ENCODE data around the gene DOCK4. TPM values are rescaled to one million over a fixed set of nuclear protein-coding genes. Genes with fewer than 3 reads are reported as not detected.

The DOCK4 gene
- polyA plus RNA-seq, 1 donor (not counting 4 experiments of a cell fraction or from before 2014, with no cell fraction given) = 13.9 TPM

DNA sequence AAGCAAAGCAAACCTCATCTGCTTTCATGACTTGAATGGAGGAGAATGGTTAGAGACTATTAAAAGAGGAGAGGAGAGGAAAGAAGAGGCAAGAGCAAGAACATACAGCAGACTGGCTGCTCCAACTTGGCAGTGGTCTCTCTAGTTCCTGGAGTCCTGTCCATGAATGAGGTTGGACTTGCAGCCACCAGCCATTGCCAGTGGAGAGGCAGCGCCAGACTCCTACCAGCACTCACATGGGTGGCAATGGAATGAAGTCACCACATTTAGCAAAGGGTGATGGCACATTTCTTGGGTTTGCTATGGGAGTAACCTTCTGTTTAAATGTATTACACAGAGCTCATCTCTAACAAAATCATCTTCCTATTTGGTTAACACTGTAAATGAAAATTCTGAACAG lies 386.1 kb downstream of the DOCK4 start:
- DNase-seq (ENCODE audit: low read depth, low spot score) = no peak

DNA sequence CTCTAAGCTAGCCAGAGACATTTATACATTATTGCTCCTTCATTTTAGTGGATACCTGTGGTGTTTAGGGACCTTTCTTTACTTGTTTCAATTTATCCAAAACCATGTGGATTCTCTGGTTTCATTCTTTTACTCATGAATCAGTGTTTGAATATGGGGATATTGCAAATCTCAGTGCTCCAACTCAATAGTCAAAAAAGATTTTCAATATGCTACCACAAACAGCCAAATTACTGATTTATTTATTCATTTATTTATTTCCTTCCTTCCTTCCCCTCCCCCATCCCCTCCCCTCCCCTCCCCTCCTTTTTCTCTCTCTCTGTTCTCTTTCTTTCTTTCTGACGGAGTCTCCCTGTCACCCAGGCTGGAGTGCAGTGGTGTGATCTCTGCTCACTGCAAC lies 390.8 kb downstream of the DOCK4 start:
- dilution Hi-C loops (cut with MboI; ENCODE audit: extremely low pct_ligation_motif_present, low sequenced_read_pairs) = no loop called here
- H3K4me2 ChIP-seq (ENCODE audit: control insufficient read depth, extremely low read depth, insufficient read depth, low read depth, low read length) = no peak overlapping the region
- no peaks in the 10 kb centered on the region for H4K20me1 ChIP-seq (ENCODE audit: control insufficient read depth, extremely low read depth, insufficient read depth, low read length)
- no peaks in the 10 kb centered on the region for H3K79me2 ChIP-seq (ENCODE audit: control insufficient read depth, insufficient read depth, low read length)
- DNase-seq (ENCODE audit: low read depth, low spot score) = no peak
- no peak overlapping the region for H3K27ac ChIP-seq (ENCODE audit: control insufficient read depth, insufficient read depth, low read length)
- H3K4me3 ChIP-seq (ENCODE audit: control insufficient read depth in 2 of 3, extremely low read depth in 1 of 3, insufficient read depth in 2 of 3, low read depth in 1 of 3, low read length in 3 of 3) = no peak overlapping the region
- no peak for TF ChIP-seq EZH2 (IDR thresholded peaks at IDR 0.05; ENCODE audit: low read length)
- TF ChIP-seq, protein P1, sequence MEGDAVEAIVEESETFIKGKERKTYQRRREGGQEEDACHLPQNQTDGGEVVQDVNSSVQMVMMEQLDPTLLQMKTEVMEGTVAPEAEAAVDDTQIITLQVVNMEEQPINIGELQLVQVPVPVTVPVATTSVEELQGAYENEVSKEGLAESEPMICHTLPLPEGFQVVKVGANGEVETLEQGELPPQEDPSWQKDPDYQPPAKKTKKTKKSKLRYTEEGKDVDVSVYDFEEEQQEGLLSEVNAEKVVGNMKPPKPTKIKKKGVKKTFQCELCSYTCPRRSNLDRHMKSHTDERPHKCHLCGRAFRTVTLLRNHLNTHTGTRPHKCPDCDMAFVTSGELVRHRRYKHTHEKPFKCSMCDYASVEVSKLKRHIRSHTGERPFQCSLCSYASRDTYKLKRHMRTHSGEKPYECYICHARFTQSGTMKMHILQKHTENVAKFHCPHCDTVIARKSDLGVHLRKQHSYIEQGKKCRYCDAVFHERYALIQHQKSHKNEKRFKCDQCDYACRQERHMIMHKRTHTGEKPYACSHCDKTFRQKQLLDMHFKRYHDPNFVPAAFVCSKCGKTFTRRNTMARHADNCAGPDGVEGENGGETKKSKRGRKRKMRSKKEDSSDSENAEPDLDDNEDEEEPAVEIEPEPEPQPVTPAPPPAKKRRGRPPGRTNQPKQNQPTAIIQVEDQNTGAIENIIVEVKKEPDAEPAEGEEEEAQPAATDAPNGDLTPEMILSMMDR (optimal IDR thresholded peaks at IDR 0.05 in 1 of 3, IDR thresholded peaks at IDR 0.05 in 1 of 3, conservative IDR thresholded peaks at IDR 0.05 in 1 of 3; ENCODE audit: extremely low read depth in 1 of 3, insufficient read depth in 2 of 3, low read length in 3 of 3) = no peak
- no peak for FAIRE-seq
- H3K9ac ChIP-seq (ENCODE audit: control insufficient read depth, extremely low read depth, insufficient read depth, low read length) = no peak overlapping the region
- H3K4me1 ChIP-seq (ENCODE audit: control insufficient read depth, extremely low read depth, insufficient read depth, low read length) = no peaks in the 10 kb centered on the region
- H3K36me3 ChIP-seq (ENCODE audit: control insufficient read depth in 2 of 2, extremely low read depth in 1 of 2, insufficient read depth in 2 of 2, low read length in 2 of 2) = no peaks in the 10 kb centered on the region
- no peak overlapping the region for H2AFZ ChIP-seq (ENCODE audit: control insufficient read depth, low read length)
- no peaks in the 10 kb centered on the region for H3K9me1 ChIP-seq (ENCODE audit: control insufficient read depth, extremely low read depth, insufficient read depth, low read length)
- H3K27me3 ChIP-seq (ENCODE audit: control insufficient read depth, extremely low read depth, insufficient read depth, low read length) = no peaks in the 10 kb centered on the region
- H3K9me3 ChIP-seq (ENCODE audit: control insufficient read depth, low read depth, low read length) = no peaks in the 10 kb centered on the region

More for the DNA sequence above, 386.1 kb downstream of the DOCK4 start:
- no peaks in the 10 kb centered on the region for H4K20me1 ChIP-seq (ENCODE audit: control insufficient read depth, extremely low read depth, insufficient read depth, low read length)
- FAIRE-seq = no peak
- H3K4me1 ChIP-seq (ENCODE audit: control insufficient read depth, extremely low read depth, insufficient read depth, low read length) = no peaks in the 10 kb centered on the region
- no peaks in the 10 kb centered on the region for H3K27me3 ChIP-seq (ENCODE audit: control insufficient read depth, extremely low read depth, insufficient read depth, low read length)
- H3K9me3 ChIP-seq (ENCODE audit: control insufficient read depth, low read depth, low read length) = no peaks in the 10 kb centered on the region
- TF ChIP-seq, protein P1 (optimal IDR thresholded peaks at IDR 0.05 in 1 of 3, IDR thresholded peaks at IDR 0.05 in 1 of 3, conservative IDR thresholded peaks at IDR 0.05 in 1 of 3; ENCODE audit: extremely low read depth in 1 of 3, insufficient read depth in 2 of 3, low read length in 3 of 3) = no peak
- TF ChIP-seq EZH2 (IDR thresholded peaks at IDR 0.05; ENCODE audit: low read length) = no peak
- no peak overlapping the region for H3K4me3 ChIP-seq (ENCODE audit: control insufficient read depth in 2 of 3, extremely low read depth in 1 of 3, insufficient read depth in 2 of 3, low read depth in 1 of 3, low read length in 3 of 3)
- H3K36me3 ChIP-seq (ENCODE audit: control insufficient read depth in 2 of 2, extremely low read depth in 1 of 2, insufficient read depth in 2 of 2, low read length in 2 of 2) = peaks cover 0 to 2% of the 10 kb centered on the region in 2 experiments
- no peaks in the 10 kb centered on the region for H3K9me1 ChIP-seq (ENCODE audit: control insufficient read depth, extremely low read depth, insufficient read depth, low read length)
- no peak overlapping the region for H3K9ac ChIP-seq (ENCODE audit: control insufficient read depth, extremely low read depth, insufficient read depth, low read length)
- H3K27ac ChIP-seq (ENCODE audit: control insufficient read depth, insufficient read depth, low read length) = no peak overlapping the region
- no peak overlapping the region for H3K4me2 ChIP-seq (ENCODE audit: control insufficient read depth, extremely low read depth, insufficient read depth, low read depth, low read length)
- H3K79me2 ChIP-seq (ENCODE audit: control insufficient read depth, insufficient read depth, low read length) = no peaks in the 10 kb centered on the region
- no peak overlapping the region for H2AFZ ChIP-seq (ENCODE audit: control insufficient read depth, low read length)
- dilution Hi-C loops (cut with MboI; ENCODE audit: extremely low pct_ligation_motif_present, low sequenced_read_pairs) = no loop called here
